Globus pallidus (tissue), 1 donor: Measurements from ENCODE around the gene MUC15.

Experiments used
- DNase-seq: peaks from one replicate; pipeline ENCODE4 v3.0.0-alpha.2; 2015; ENCODE audit warnings: low spot score

Gene MUC15

DNA sequence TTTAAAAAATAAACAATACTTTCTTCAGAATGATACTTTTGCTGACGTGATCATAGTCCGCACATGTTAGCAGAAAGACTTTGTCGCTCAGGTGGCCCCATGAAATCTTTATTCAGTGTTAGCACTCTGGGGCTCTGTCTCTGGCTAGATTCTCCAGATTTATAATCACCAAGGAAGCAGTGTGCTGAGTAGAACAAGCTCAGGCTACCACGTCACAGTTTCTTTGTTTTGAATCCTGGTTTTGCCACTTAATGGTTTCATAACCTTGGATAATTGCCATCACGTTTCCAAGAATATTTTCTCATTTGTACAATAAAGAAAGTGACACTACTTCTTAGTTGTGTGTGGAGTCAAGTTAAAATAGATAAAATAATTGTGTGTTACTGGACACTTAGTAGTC lies 3.9 kb upstream of the MUC15 start:
- DNase-seq: no peak

DNA sequence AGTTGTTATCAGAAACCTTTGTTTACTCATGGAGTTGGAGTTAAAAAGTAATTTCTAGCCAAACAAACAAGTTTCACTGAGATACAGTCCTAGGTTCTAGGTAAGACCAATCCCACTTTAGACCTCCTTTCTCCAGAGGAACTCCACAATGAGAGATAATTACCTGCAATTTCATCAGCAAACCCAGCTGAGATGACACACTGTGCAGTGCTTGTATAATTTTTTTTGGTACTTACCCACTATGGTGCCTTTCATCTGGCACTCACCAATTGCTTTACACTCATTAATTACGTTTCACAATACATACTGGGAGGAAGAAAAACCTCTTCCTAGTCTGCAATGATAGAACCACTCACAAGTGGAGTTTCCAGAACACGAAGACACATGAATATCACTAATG lies 1.8 kb upstream of the MUC15 start:
- DNase-seq: no peak

DNA sequence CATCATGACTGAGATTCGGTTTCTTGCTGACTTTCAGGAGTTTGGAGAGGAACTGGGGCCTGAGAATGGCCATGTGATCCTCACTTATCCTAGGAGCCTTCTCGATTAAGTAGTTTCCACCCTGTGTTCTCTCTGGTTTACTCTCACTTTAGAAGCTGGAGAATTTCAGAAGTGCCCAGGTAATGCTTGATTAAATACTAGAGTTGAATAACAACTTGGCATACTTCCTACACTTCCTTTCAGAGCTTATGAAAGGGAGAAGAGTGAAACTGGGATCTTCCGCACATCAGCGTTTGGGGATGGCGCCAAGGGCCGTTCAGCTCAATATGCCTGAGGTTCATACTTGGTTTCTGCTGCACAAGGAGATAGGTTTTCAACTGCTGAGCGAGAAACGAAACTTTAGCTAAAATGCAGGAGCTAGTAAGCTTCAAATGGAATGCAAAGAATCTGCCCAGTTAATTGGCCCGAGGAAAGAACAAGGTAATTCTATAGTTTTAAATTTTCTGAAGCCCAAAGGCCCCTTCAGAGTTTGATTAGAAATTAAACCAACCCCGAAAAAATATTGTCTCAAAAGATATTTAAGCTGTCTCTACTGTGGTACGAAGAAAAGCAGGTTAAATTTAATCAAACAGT lies 823 bp upstream of the MUC15 start:
- DNase-seq: no peak

DNA sequence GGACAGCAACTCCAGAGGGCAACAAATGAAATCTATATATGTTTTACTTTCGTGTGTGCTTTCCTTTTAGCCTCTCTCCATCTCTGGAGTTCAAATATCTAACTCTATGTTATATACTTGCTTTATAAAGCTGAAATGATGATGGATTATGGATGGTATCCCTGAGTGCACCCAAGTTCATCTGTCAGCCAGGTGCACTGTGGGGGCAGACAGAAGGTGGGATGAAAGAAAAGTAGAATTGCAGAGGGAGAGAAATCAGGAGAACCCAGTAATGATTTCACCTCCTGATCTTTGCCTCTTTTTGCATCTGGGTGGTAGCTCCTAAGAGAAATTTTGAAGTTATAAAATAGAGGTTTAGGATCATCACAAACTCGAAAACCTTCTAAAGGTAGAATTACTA lies 2.4 kb downstream of the MUC15 start:
- DNase-seq: no peak

DNA sequence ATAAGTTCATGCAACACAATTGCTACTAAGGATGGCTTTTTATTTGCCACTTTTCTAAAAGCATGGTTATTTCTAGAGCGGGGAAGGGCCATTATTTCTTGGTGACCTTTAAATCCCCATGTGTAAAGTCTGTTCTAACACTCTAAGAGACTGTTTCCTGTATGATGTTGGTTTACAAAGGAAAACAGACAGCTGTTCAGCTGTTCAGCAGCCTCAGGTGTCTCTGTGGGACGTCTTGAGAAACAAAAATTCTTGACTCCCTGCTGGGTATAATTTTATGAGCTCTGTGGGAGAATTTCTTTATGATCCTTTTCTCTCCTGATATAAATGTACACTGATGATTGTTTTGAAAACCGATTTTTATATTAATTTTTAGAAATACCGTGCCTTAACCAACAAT lies 13.9 kb downstream of the MUC15 start:
- no peak for DNase-seq

DNA sequence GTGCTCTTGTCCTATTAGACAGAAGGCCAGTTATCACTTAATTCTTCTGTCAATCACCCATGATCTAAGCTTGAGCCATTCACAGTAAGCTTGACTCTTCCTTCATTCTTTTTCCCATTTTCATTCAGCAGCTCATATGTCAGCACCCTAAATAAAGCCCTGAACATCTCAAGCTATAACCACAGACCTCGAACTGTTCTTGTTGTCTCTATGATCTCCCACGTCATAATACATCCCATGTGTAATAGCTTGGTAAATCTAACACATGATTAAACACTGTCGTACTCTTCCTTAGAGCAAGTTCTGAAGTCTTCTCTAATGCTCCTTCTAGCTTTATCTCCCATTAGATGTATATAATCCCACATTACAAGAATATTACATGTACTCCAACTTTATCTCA lies 14.4 kb downstream of the MUC15 start:
- no peak for DNase-seq

DNA sequence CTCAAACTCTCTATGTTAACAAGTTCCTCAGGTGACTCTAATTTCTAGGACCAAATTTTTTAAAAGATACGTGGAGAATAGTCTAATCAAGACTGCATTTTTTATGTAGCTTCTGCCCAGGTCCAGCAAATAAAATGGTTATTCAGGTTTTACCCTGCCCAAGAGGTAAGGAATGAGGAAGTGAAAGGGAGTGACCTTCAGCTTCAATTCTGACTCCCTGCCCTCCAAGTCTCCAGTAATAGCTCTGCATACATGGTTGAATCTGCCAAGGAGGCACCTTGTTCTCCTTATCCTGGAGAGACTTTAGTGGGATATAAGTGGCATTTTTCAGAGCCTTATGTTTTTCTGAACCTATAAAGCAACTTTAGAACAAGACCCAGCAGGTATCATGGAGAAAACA lies 15.5 kb downstream of the MUC15 start:
- DNase-seq: no peak

DNA sequence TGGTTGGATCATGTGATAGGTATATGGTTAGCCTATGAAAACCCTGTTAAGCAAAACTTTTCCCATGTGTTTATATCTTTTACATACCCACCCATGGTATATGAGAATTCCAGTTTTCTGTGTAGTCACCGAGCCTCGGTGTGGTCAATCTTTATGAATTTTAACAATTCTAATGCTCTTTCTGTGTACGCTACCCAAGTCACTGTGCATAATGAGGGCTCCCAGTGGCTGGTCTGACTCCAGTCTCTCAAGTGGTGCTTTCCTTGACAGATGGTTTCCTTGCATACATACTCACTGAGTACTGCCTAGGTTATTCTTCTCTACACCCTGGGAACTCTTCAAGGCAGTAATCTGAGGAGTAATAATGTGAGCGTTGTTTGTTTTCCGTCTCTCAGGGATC lies 17.6 kb downstream of the MUC15 start:
- no peak for DNase-seq

DNA sequence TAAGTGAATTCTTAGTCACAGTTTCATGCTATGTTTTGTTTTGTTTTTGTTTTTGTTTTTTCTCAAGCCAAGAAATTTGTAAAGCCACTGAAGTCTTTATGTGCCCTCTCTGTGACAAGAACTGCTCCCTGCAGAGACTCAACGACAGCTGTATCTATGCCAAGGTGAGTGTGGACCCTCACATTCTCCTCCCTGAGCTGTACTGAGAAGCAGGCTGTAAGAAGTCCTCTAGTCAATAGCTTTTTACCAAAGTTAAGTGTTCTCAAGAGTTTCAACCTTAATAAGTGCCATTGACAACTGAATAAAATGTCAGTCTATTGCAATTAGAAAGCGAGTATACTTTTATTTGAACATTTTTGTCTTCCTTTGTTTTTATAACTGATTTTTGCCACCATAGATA lies 18.9 kb downstream of the MUC15 start:
- no peak for DNase-seq

DNA sequence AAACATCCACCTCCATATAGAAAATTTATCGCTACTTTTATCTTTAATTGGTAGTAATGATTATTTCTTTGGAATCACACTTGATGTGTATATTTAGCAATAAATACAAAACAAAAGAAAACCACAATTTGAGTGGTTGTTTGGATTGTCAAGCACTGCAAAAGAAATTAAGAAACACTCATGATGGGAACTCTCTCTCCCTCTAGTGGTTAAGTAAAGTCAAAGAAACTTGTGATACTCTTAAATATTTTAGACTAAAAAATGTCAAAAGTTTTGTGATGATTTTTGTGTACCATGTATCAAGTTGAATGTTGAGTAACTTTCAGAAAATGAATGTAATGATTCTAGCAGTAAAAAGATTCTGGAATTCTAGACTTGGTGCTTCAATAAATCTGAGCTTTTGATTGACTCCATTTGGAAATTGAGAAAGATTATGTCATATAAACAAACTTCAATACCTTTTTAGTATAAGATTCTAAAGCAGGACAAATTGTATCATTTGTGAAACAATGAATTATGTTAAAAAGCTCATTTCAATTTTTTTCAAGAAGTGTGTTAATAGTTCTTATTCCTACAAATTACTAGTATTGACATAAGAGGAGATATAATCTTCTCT lies 20.8 kb downstream of the MUC15 start:
- DNase-seq: no peak

DNA sequence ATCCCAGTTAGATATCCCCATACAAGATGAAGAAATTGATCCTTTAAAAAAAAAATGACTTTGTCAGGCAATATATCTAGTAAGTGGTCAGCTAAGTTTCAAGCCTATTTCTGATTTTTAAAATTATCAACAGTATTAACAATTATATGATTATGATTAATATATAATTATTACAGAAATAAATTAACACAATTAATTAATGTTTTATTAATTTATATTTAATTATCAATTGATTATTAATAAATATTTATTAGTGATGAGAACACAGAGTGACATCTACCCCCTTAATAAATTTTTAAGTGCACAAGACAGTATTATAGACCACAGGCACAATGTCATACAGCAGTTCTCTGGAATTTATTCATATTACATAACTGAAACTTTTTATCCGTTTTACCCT lies 22.0 kb downstream of the MUC15 start:
- DNase-seq: no peak

DNA sequence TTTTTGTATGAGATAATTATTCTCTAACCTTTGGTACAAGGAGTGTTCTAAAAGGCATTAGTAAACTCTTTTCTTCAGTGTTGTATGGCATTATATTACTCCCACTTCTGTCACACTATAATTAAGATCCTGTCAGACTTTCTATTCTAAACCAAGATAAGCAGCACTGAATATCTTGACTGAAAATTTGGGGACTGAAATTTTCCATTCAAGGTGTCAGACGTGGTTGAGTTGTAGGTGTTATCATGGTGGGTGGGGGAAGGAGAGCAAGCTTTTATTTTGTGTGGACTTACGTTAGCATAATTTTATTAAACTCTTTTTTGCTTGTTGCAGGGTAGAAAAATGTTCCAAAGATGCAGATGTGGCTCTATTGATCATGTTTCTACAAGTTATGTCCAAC lies 22.9 kb downstream of the MUC15 start:
- no peak for DNase-seq

DNA sequence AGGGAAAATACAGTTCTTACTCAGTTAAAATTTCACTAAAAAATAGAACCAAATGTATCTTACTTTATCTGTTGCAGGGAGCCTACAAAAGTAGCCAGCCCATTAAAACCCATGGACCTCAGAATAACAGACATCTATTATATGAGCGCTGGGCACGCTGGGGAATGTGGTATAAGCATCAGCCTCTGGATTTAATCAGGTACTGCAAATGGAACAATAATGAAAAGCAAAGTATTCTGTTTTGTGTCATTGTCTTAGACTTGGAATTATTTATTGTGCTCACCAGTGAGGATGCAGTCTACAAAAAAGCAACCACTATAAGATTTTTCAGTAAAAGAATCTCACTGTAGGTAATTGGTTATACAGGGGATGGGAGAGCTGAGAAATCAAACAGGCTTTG lies 30.2 kb downstream of the MUC15 start:
- no peak for DNase-seq

DNA sequence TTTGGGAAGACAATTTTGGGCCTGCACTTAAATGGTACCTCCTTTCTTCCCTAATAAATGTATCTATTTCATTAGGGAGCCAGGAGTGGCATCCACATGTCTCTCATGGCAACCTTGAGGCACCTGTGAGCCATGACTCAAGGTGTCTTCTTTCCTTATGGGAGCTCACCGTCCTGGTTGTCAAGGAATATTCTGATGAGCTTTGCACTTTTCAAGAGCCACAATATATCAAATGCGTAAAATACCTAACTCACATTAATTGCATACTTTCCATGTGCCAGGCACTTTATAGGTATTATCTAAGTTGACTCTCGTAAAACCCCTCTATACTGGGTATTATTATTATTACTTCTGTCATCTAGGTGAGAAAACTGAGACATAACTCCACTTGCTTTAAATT lies 32.5 kb downstream of the MUC15 start:
- no peak for DNase-seq

DNA sequence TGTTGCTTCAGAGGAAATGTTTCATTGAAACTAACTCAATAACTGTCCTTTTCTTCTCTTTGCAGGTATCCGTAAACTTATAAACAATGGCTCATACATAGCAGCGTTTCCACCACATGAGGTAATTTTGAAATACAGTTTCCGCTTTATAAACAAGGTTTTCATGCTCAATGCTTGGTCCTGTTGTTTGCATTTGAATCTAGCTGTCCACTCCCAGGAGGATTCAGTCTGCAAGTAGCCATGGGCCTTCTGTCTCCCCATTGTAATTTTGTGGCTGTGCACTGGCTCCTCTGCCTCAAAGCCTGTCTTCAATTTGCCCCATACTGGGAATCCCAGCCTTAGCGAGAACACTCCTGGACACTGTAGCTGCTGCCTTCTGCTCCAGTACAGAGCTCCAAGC lies 34.7 kb downstream of the MUC15 start:
- no peak for DNase-seq

DNA sequence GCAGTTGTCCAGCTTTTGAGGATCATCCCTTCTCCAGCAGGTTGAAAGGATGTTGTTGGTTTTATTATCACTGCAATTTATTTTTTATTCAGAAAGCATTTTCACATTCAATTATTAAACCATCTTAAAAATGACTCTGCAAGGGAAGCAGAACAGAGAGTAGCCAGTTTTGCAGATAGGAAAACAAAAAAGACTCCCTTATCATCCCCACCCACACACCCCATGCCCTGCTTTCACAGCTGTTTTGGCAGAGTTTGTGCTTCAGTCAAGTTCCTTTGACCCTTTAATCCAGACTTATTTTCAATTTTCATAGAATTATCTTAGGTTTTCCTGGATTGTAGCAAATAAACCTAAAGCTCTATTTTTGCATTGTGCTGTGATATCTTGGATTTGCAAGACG lies 44.4 kb downstream of the MUC15 start:
- no peak for DNase-seq

DNA sequence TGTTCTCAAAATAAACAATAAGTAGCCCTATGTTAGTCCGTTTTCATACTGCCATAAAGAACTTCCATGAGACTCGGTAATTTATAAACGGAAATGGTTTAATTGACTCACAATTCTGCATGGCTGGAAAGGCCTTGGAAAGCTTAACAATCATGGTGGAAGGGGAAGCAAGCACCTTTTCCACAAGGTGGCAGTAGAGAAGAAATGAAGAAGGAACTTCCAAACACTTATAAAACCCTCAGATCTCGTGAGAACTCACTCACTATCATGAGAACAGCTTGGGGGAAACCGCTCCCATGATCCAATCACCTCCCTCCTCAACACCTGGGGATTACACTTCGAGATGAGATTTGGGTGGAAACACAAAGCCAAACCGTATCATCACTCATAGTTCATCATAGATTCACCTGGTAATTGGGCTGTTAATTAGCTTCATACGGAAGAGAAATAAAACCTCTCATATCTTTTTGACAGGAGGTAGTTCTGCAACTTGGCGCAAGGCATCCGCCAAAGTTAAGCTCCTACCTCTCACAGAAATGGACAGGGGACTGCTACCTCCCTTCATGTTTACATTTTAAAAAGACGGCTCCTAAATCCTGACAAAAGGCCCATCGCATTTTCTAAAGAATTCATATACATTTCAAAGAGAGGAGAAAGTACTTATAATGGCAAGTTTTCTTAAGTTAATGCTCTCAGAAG lies 49.0 kb downstream of the MUC15 start:
- DNase-seq: no peak

DNA sequence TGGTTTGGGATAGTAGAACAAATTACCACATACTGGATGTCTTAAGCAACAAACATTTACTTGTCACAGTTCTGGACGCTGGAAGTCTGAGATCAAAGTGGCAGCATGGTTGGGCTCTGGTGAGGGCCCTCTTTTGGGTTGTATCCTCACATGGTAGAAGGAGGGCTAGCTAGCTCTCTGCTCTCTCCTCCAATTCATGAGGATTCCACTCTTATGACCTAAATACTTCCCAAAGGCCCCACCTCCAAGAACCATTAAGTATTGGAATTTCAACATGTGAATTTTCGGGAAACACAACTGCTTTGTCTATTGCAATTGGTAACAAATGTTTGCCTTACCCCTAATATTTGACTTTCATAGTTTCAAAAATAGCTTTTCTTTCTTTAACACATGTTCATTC lies 52.6 kb downstream of the MUC15 start:
- DNase-seq: no peak

DNA sequence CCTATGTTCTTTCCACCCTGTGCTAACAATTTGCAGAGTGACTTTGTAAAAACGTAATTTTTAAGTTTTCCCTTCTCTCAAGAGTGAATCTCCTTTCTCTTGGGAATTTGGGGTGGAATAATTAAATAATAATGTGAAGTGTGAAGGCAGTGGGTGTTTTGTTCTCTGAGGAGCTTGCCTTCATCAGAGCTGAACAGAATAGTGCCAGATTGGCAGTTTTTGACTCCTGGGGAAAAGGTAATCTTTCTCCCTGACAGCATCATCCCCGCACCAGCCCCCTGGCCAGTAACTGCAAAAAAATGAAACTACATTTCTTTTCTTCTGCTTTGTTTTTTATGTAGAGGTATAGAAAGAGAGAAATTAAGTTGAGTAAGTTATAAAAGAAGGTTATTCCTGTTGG lies 59.9 kb downstream of the MUC15 start:
- no peak for DNase-seq

DNA sequence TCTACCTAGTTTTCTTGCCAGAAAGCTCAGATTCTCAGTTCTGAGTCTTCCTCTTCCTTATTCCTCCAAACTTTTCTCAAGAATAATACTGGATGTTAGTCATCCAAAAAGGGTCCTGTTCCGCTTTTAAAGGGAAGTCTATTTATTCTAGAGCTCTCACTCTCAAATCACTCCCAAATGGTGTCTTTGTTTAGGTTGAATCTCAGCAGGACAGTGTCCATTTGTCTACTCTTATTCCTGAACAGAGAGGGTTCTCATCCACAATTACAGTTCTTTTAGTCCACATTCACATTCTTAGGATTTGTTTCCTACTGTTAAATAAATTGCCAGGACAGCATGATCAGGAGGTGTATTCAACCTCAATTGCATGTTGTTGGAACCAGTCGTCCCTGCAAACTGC lies 61.3 kb downstream of the MUC15 start:
- no peak for DNase-seq

DNA sequence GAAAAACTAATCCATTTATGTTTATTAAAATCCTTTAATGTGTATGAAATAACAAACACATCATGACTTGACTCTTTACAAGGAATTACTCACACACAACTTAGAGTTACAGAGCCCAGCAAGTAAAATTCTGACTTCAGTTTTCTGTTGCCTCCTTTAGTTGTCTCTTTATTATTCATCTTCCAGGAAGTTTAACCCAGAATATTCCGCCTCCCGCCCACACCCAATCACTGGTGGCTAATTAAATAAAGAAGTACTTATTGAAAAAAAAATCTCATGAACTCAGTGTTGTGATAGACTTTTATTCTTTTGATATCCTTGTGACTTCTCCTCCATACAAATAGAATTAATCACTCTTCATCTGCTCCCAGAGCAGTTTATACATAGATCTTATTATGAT lies 61.9 kb downstream of the MUC15 start:
- DNase-seq: no peak
